T-cell (primary cell): ENCODE data around the gene EFCAB12. TPM values are rescaled to one million over a fixed set of nuclear protein-coding genes. Genes with fewer than 3 reads are reported as not detected.

Experiments
- ATAC-seq, 4 experiments: fragments of 200-7000 bp in 3 of 4; fragments of 150-1000 bp in 1 of 4; cut with Tn5 transposase; replicated peaks in 1 of 4; 1 replicate in 3 of 4; 2 replicates in 1 of 4; pipeline ENCODE4 v1.10.0; 2021; ENCODE audit warnings: moderate library complexity in 3 of 4, mild to moderate bottlenecking in 2 of 4, moderate number of reproducible peaks in 1 of 4
- CTCF ChIA-PET, 2 donors: fragments of 300-600 bp; sonication (Branson Sonifier 250); formaldehyde crosslinking; loops; one replicate each; lab custom pipeline; 2022; ENCODE audit warnings: antibody characterized with exemption in 2 of 2; lab: Charles Lee
- POLR2A ChIA-PET, 2 donors: fragments of 300-600 bp; sonication (Branson Sonifier 250); formaldehyde crosslinking; loops; one replicate each; lab custom pipeline; 2022; ENCODE audit warnings: antibody characterized with exemption in 2 of 2; lab: Charles Lee
- DNase-seq, 35 experiments: peaks; one replicate each; pipeline versions ENCODE4 v3.0.0 to v3.0.0-alpha.2; 2013 to 2023
- H3K27ac ChIP-seq: one replicate; pipeline ENCODE4 v1.5.1; 2013; ENCODE audit warnings: low read length
- H3K27me3 ChIP-seq, 2 experiments: replicated peaks in 1 of 2; 1 replicate in 1 of 2; 2 replicates in 1 of 2; pipeline versions ENCODE4 v1.6.1 to v1.7.0; 2013; ENCODE audit warnings: low read length in 1 of 2, mixed read lengths in 1 of 2; ENCODE audit not compliant: control insufficient read depth in 2 of 2, insufficient read depth in 2 of 2; ENCODE audit errors: extremely low read depth in 1 of 2
- H3K36me3 ChIP-seq, 2 donors: 1 replicate in 1 of 2; 2 replicates in 1 of 2; pipeline versions ENCODE4 v1.6.1 to v1.7.0; 2013; ENCODE audit warnings: low read length in 1 of 2; ENCODE audit not compliant: control insufficient read depth in 2 of 2, insufficient read depth in 1 of 2; ENCODE audit errors: extremely low read depth in 1 of 2
- H3K4me1 ChIP-seq, 2 experiments: 1 replicate in 1 of 2; 2 replicates in 1 of 2; pipeline versions ENCODE4 v1.6.1 to v1.7.0; 2013; ENCODE audit warnings: low read length in 2 of 2, mixed read lengths in 1 of 2; ENCODE audit not compliant: insufficient read depth in 2 of 2, control insufficient read depth in 1 of 2; ENCODE audit errors: extremely low read depth in 1 of 2
- H3K4me3 ChIP-seq, 2 donors: 1 replicate in 1 of 2; 2 replicates in 1 of 2; pipeline versions ENCODE4 v1.5.1 to v1.7.0; 2013; ENCODE audit warnings: mild to moderate bottlenecking in 2 of 2, low read length in 1 of 2, moderate library complexity in 1 of 2; ENCODE audit not compliant: control insufficient read depth in 1 of 2; ENCODE audit errors: extremely low read depth in 1 of 2
- H3K9me3 ChIP-seq: 2 replicates; pipeline ENCODE4 v1.7.0; 2013
- H3K27ac Mint-ChIP-seq, 2 donors: one replicate each; pipeline ENCODE4 v1.8.0; 2020 to 2021; ENCODE audit warnings: mild to moderate bottlenecking in 2 of 2, mixed read lengths in 2 of 2
- H3K27me3 Mint-ChIP-seq, 2 donors: one replicate each; pipeline ENCODE4 v1.8.0; 2021 to 2022; ENCODE audit warnings: mixed read lengths in 2 of 2
- H3K36me3 Mint-ChIP-seq: one replicate; pipeline ENCODE4 v1.8.0; 2021; ENCODE audit warnings: mixed read lengths
- H3K4me1 Mint-ChIP-seq, 3 donors: one replicate each; pipeline ENCODE4 v1.8.0; 2020 to 2022; ENCODE audit warnings: mixed read lengths in 3 of 3, mild to moderate bottlenecking in 1 of 3
- H3K4me3 Mint-ChIP-seq, 3 donors: one replicate each; pipeline ENCODE4 v1.8.0; 2020 to 2022; ENCODE audit warnings: mild to moderate bottlenecking in 3 of 3, mixed read lengths in 3 of 3, moderate library complexity in 3 of 3
- H3K9me3 Mint-ChIP-seq, 3 donors: one replicate each; pipeline ENCODE4 v1.8.0; 2020 to 2022; ENCODE audit warnings: mixed read lengths in 3 of 3
- WGBS: methylation state at CpG from one replicate; pipeline ENCODE4 v1.1.5; 2013; ENCODE audit warnings: missing lambda C conversion rate; ENCODE audit not compliant: insufficient coverage; 5-methylcytosine and 5-hydroxymethylcytosine counted together
- total RNA-seq, 35 experiments: library from RNA in 6 of 35; stranded (reverse) in 6 of 35; fragments of 120-200 nt in 1 of 35; gene quantifications; one replicate each; pipeline versions ENCODE4 v1.2.1 to v1.2.4 and lab custom pipeline; 2013 to 2026

The EFCAB12 gene
- total RNA-seq, 5 donors from 2014 or later (not counting 1 experiment from before 2014, with no cell fraction given) = 1.2 to 2.7 (median 2.2) TPM

- no peak for ATAC-seq
- peaks cover 0 to 11% of the 10 kb centered on the region in 2 experiments for H3K27me3 ChIP-seq
- CTCF ChIA-PET = interaction anchor here in 1 of 2 donors (0.7 kb wide), 1 partner anchor 8 kb away, joined by 3 read pairs; no protein-coding TSS in a partner anchor
- no peaks in the 10 kb centered on the region for H3K4me1 ChIP-seq
- H3K36me3 ChIP-seq = no peaks in the 10 kb centered on the region
- no peak overlapping the region for H3K4me3 ChIP-seq
- Mint-ChIP-seq H3K9me3 (no peaks in the 10 kb centered on the region), H3K27ac (no peak overlapping the region), H3K4me3 (no peak overlapping the region), H3K27me3 (peaks cover 0 to 7% of the 10 kb centered on the region in 2 donors), H3K4me1 (no peaks in the 10 kb centered on the region), H3K36me3 (no peaks in the 10 kb centered on the region)
- 93% methylated on average over 1 of the region's 2 CpGs for WGBS
- no peak overlapping the region for H3K27ac ChIP-seq
- DNase-seq = no peak
- POLR2A ChIA-PET = interaction anchor here in 1 of 2 donors (0.6 kb wide), 1 partner anchor 785 kb away, joined by 5 read pairs; no protein-coding TSS in a partner anchor
- H3K9me3 ChIP-seq = no peaks in the 10 kb centered on the region
Measured at GRCh38 chr3:129409541-129409940, 18.9 kb downstream of the EFCAB12 start.

DNA sequence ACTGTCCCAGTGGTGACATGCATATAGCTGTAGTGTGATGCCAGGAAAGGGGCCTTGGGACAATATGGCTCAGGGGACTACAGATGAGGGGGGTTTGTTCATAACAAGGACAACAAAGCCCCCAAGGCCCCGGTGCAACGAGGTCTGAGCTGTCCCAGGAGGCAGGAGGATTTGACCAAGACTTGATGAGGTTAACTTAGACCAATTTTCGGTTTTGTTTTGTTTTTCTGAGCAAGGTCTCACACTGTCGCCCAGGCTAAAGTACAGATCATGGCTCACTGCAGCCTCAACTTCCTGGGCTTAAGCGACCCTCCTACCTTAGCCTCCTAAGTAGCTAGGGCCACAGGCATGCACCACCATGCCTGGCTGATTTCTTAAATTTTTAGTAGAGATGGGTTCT, 23.8 kb downstream of the EFCAB12 start:
- Mint-ChIP-seq H3K4me3 (no peak overlapping the region), H3K4me1 (peaks cover 0 to 6% (median under 1%) of the 10 kb centered on the region in 3 donors), H3K9me3 (no peaks in the 10 kb centered on the region), H3K27me3 (no peaks in the 10 kb centered on the region), H3K27ac (no peak overlapping the region), H3K36me3 (no peaks in the 10 kb centered on the region)
- DNase-seq = no peak
- Histone ChIP-seq H3K27me3 (no peaks in the 10 kb centered on the region), H3K36me3 (no peaks in the 10 kb centered on the region), H3K27ac (no peak overlapping the region), H3K9me3 (no peaks in the 10 kb centered on the region), H3K4me1 (peaks cover 0 to 6% of the 10 kb centered on the region in 2 experiments), H3K4me3 (no peak overlapping the region)
- ATAC-seq = no peak
- 82% methylated on average over 4 of the region's 5 CpGs for WGBS
- ChIA-PET POLR2A (no interaction called here), CTCF (no interaction called here)

GRCh38 chr3:129404130-129404529, 24.3 kb downstream of the EFCAB12 start:
- H3K4me1 Mint-ChIP-seq = peaks cover 0 to 11% (median 5%) of the 10 kb centered on the region in 3 donors
- Histone ChIP-seq H3K4me1 (peaks cover 0 to 6% of the 10 kb centered on the region in 2 experiments), H3K4me3 (no peak overlapping the region), H3K9me3 (no peaks in the 10 kb centered on the region), H3K27me3 (no peaks in the 10 kb centered on the region), H3K36me3 (no peaks in the 10 kb centered on the region), H3K27ac (no peak overlapping the region)
- DNase-seq (no peak), ATAC-seq (no peak)
- no peaks in the 10 kb centered on the region for H3K9me3 Mint-ChIP-seq
- no peaks in the 10 kb centered on the region for H3K36me3 Mint-ChIP-seq
- H3K27ac Mint-ChIP-seq = no peak overlapping the region
- 89% methylated on average over 3 of the region's 8 CpGs for WGBS
- POLR2A ChIA-PET = no interaction called here
- CTCF ChIA-PET = no interaction called here
- H3K27me3 Mint-ChIP-seq = no peaks in the 10 kb centered on the region
- no peak overlapping the region for H3K4me3 Mint-ChIP-seq

GRCh38 chr3:129403450-129403849, 25.0 kb downstream of the EFCAB12 start:
- DNase-seq = no peak
- Histone ChIP-seq H3K9me3 (no peaks in the 10 kb centered on the region), H3K27ac (no peak overlapping the region), H3K4me3 (no peak overlapping the region), H3K36me3 (no peaks in the 10 kb centered on the region), H3K27me3 (no peaks in the 10 kb centered on the region), H3K4me1 (peaks cover 0 to 12% of the 10 kb centered on the region in 2 experiments)
- POLR2A ChIA-PET = no interaction called here
- CTCF ChIA-PET = no interaction called here
- H3K4me3 Mint-ChIP-seq = no peak overlapping the region
- no peak overlapping the region for H3K27ac Mint-ChIP-seq
- WGBS = 65% methylated on average over 2 of the region's 7 CpGs
- no peaks in the 10 kb centered on the region for H3K9me3 Mint-ChIP-seq
- H3K36me3 Mint-ChIP-seq = no peaks in the 10 kb centered on the region
- no peaks in the 10 kb centered on the region for H3K27me3 Mint-ChIP-seq
- no peak for ATAC-seq
- H3K4me1 Mint-ChIP-seq = peaks cover 6 to 16% (median 8%) of the 10 kb centered on the region in 3 donors

GRCh38 chr3:129402616-129403015, 25.8 kb downstream of the EFCAB12 start:
- Mint-ChIP-seq H3K4me1 (peaks cover 14 to 23% (median 16%) of the 10 kb centered on the region in 3 donors), H3K27ac (no peak overlapping the region), H3K4me3 (no peak overlapping the region), H3K36me3 (peaks cover under 1% of the 10 kb centered on the region), H3K9me3 (no peaks in the 10 kb centered on the region), H3K27me3 (no peaks in the 10 kb centered on the region)
- ATAC-seq (no peak), DNase-seq (no peak)
- Histone ChIP-seq H3K4me1 (peaks cover 2 to 20% of the 10 kb centered on the region in 2 experiments), H3K27ac (no peak overlapping the region), H3K36me3 (no peaks in the 10 kb centered on the region), H3K9me3 (no peaks in the 10 kb centered on the region), H3K4me3 (no peak overlapping the region), H3K27me3 (no peaks in the 10 kb centered on the region)
- POLR2A ChIA-PET = no interaction called here
- CTCF ChIA-PET = no interaction called here
- no CpG with 5 or more reads among the region's 4 CpGs for WGBS

DNA sequence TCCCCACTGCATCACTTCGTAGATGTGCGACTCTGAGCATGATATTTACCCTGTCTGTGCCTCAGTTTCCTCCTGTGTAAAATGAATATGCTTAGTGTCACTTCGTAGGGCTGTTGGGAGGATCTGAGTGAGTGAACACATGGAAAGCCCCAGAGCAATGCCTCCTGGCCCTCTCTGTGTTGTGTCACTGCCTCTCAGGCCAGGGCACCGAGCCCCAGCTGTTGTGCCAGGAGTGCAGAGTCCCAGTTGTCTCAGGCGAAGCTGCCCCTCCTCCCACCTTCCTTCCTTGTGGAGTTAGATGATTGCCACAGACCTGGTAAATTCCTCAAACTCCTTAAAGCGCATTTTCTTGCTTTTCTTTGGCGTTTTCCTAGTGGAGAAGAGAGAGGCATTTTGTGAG, 26.2 kb downstream of the EFCAB12 start:
- Mint-ChIP-seq H3K27me3 (no peaks in the 10 kb centered on the region), H3K4me1 (peaks cover 18 to 27% (median 20%) of the 10 kb centered on the region in 3 donors), H3K27ac (no peak overlapping the region), H3K36me3 (peaks cover 4% of the 10 kb centered on the region), H3K4me3 (no peak overlapping the region), H3K9me3 (no peaks in the 10 kb centered on the region)
- Histone ChIP-seq H3K4me1 (peaks cover 2 to 22% of the 10 kb centered on the region in 2 experiments), H3K27ac (no peak overlapping the region), H3K9me3 (no peaks in the 10 kb centered on the region), H3K27me3 (no peaks in the 10 kb centered on the region), H3K4me3 (no peak overlapping the region), H3K36me3 (no peaks in the 10 kb centered on the region)
- DNase-seq (no peak), ATAC-seq (no peak)
- 93% methylated on average over 2 of the region's 7 CpGs for WGBS
- ChIA-PET CTCF (interaction anchor here in 1 of 2 donors (0.6 kb wide), 1 partner anchor 8 kb away, joined by 3 read pairs; no protein-coding TSS in a partner anchor), POLR2A (no interaction called here)
